ENCODE measurements around the gene CTRB1. TPM values are rescaled to one million over a fixed set of nuclear protein-coding genes. Genes with fewer than 3 reads are reported as not detected.
"Not testable (repeated sequence)": the region's sequence is repeated elsewhere in the genome, so short reads cannot be mapped to it uniquely, and the experiment has no call there.

CTRB1 gene
- total RNA-seq, 1 donor from 2014 or later: 4.5 TPM

DNA sequence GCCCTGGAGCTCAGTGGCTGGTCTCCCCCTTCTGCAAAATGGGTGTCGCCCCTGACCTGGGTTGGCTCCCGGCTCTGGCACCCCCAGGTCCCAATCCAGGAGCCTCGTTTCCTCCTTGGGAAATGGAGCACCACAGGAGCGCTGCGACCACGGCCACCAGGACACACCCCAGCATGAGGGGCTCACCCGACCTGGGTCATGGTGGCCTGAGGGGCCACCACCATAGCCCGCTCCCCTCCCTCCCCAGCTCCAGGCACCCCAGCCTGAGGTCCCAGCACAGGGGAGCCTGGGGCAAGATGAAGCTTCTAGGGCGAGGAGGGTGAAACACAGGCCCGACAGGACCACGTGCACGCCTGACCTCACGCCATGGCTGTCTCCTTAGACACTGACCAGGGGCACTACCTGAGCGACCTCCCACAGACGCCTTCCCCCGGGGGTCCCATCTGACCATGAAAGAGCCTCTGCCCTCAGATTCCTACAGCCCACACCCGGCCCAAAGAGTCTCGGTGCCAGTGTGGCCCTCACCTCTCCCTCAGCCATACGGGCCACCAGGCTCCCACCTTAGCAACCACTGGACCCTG, 20.8 kb downstream of the CTRB1 start:
- no peak for DNase-seq (ENCODE audit: low read depth)

- DNase-seq (ENCODE audit: low read depth): not testable (repeated sequence)
Observed at GRCh38 chr16:75240633-75241032, 21.8 kb downstream of the CTRB1 start.

DNA sequence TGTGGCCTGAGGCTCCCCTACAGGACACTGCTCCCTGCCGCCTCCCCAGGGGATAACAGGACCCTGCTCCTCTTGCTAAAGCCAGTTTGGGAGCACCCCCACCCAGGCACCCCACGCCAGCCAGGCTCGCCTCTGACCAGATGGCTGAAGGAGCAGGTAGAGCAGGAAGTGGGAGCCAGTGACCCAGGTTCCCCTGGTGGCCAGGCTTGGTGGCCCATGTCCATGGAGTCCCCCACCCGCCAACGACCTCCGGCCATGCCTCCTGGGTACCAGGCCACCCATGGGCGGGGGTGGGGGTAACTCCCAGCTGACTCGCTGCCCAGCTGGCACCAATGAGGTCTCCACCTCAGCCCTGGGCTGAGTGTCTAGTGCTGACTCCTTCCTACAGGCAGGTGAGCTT, 22.6 kb downstream of the CTRB1 start:
- no peak for DNase-seq (ENCODE audit: low read depth)

DNA sequence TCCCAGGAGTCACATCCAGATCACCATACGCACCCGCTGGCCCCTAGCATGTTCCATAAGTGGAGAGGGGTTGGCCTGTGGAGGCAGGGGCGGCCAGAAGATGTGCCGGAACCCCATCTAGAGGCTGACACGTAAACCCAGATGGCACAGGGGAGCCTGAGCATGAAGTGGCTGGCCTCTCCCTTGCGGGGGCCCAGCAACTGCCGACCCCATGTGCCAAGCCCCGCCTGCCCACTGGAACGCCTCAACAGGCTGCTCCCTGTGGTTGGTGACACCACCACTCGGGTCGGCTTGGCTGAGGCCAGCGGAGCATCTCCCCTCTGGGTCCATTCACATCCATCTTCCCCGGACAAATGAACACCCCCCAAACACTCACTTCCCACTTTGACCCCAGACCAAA, 23.2 kb downstream of the CTRB1 start:
- DNase-seq (ENCODE audit: low read depth): no peak

GRCh38 chr16:75242436-75243078, 23.8 kb downstream of the CTRB1 start:
- not testable (repeated sequence) for DNase-seq (ENCODE audit: low read depth)

- no peak for DNase-seq (ENCODE audit: low read depth)
Observed at GRCh38 chr16:75243667-75244224, 25.0 kb downstream of the CTRB1 start.

DNA sequence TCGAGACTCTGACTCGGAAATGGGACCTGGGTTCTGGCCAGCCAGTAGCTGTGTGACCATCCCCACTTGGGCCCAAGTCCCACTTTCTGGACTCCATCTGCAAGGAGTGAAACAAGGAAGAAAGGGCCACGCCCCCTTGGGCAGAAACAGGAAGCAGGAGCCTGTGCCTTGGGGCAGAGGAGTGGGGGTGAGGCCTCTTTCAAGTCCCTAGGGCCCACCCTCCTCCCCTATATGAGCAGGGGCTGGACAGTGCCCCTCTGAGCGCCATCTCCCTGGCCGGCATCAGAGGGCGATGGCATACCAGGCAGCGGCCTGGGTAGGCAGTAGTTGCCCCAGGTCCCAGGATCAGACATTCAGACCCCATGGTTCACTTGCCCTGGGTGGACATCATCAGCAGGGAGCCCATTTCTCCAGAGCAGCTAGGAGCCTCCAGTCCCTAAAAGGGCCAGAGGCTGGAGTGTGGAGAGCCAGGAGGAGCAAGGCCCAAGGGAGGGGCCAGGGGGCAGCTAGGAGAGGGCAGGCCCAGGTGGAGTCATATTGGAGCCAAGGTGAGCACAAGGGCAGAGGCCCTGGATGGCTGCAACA, 25.5 kb downstream of the CTRB1 start:
- DNase-seq (ENCODE audit: low read depth): no peak

DNA sequence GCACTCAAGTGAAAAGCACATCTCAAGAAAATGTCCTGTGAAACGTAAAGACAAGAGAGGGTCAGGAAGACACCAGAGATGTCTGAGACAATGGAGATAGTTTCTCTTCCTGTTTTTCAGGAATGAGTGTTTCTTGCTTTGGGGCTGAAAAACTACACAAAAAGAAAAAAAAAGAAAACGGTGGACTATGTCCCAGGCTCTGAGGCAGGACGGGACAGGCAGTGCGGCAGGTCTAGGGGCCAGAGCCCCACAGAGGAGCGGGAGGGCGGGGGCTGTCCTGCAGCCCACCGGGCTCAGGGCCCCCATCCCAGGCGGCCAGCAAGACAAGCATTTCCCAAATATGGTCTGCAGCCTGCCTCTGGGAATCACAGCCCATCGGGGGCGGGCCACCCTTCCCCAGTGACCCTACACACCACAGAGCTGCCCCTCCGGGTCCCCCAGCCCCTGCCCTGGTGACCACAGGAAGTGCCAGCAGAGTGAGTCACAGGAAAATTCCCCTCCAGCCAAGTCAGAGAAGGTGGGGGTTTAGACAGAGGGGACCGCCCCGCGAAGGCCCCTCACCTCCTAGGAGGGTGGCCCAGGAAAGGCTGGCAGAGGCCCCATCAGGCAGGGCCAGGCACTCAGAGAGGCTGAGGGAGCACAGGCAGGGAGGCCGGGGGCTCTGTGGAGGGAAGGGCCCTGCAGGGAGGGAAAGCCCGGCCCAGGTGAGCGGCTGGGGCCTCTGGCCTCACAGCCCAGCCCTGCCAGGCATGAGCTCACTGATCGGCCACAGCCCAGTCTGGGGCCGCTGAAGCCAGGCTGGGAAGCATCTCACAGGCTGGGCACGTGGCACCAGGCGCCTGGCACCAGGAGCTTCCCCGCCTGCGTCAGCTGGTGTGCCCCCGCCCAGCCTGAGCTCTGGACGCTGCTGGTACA, 26.3 kb downstream of the CTRB1 start:
- peak; percentile 98 for DNase-seq (ENCODE audit: low read depth)

DNA sequence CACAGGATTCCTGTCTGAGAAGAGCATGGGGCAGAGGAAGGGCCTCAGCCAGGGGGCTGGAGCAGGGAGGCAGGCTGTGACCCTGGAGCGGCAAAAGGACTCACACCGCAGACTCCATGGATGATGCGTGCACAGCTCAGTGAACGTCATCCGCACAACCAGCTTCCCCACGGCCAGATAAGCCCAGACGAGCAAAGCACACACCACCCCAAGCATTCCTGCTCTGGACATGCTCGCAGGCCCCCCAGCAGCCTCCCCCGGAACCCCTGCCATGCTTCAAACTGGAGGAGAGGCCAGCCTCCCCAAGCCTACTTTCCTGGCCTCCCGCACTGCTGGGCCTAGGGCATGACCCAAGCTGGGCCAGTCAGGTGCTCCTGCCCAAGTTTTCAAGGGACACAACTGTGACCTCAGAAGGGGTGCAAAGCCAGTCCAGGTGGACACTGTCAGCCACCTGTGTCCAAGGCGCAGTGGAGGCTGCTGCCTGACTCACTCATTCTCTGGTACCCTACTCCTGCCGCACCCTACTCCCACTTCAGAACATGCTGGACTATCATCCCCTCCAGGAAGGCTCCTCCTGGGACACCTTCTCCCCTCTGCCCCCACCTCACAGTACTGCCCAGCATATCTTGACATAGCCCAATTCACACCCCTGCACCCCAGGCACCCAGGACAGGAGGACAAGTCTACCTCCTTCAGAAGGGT, 27.9 kb downstream of the CTRB1 start:
- no peak for DNase-seq (ENCODE audit: low read depth)

DNA sequence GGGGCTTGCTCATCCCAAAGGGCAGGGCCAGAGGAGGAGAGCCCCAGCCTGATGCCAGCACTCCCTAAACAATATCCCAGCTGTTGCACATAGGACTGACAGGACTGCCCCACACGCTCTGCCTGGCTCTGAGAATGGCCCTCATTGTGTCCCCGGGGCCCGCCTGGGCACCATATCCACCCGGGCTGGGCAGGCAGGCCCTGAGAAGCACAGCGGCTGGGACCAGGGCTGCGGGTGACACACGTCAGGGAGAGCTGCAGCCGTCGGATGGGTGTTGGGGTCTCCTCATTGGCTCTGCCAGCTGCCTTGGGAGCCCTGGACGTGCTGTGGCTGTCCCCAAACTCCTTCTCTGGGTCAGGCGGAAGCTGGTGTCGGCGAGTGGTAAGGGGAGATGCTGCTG, 28.5 kb downstream of the CTRB1 start:
- DNase-seq (ENCODE audit: low read depth): no peak

- no peak for DNase-seq (ENCODE audit: low read depth)
Observed at GRCh38 chr16:75248142-75248535, 29.4 kb downstream of the CTRB1 start.

- DNase-seq (ENCODE audit: low read depth): no peak
Observed at GRCh38 chr16:75248536-75249380, 30.0 kb downstream of the CTRB1 start.

- no peak for DNase-seq (ENCODE audit: low read depth)
Observed at GRCh38 chr16:75249441-75249840, 30.7 kb downstream of the CTRB1 start.

- no peak for DNase-seq (ENCODE audit: low read depth)
Observed at GRCh38 chr16:75250089-75250808, 31.5 kb downstream of the CTRB1 start.

DNA sequence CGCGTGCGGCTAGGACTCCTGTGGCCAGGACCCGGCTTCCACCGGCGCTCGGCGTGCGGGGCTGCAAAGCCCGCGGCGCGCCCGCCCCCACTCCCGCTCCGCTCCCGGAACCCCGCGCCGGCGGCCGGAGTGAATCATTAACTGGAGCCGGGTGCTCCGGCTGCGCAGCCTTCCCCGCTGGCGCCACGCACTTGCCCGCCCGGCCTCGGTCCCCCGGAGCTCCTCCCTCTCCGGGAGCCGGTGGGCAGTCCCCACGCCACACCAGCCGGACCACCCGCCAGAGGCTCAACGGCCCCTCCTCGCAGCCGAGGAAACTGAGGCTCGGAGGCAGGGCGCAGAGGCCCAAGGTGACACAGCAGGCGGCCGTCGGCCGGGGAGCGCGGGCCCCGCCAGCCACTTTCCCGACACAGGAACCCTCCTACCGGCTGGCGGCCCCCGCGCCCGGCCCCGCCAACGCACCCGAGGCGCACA, 32.1 kb downstream of the CTRB1 start:
- peak; percentile 52 for DNase-seq (ENCODE audit: low read depth)

- peak; percentile 88 for DNase-seq (ENCODE audit: low read depth)
Observed at GRCh38 chr16:75251280-75252048, 32.7 kb downstream of the CTRB1 start, which contains the start of gene BCAR1. Gene BCAR1 (minus strand): TSS chr16:75251624. CDS start chr16:75251482, 142 bp downstream.

DNA sequence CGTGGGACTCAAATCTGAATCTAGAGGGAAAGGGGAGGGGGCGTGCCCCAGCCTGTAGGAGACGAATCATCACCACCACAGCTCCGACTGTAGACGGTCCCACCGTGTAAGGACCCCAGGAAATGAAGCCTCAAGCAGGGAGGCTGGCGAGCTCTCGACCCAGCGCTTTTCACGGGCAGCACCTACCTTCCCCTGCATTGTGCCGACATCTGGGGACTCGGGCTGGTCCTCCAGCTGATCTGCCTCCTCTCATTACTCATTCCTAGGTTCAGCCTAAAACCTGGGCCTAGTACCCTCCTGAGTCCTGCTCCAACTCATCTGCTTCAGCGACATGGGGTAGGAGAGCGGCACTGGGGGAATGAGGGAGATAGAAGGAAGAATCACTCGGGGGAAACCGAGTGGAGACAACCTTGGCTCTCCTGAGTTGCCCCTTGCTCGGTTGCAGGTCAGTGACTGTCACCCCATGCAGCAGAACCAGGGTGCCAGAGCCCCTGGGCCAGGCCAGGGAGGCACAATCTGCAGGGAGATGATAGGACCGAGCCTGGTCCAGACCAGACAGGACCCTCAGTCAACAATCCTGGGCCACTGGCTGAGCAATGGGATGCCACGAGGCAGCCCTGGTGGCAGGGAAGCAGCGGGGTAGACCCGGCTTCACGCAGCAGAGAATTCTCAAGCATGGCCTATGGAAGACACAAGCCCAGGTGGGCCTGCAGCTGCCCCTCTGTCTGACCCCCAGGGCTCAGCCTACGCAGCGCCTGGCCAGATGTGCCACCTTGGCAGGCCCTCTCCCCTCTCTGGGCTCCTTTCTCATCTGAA, 33.5 kb downstream of the CTRB1 start:
- no peak for DNase-seq (ENCODE audit: low read depth)

All from myocyte (in vitro differentiated cells).